H9 (cell line): ENCODE measurements around the gene TFPI. TPM values are rescaled to one million over a fixed set of nuclear protein-coding genes. Genes with fewer than 3 reads are reported as not detected.

Experiments used
- DNase-seq: peaks from one replicate; pipeline ENCODE4 v3.0.0-alpha.2; 2017
- H2AFZ ChIP-seq: one replicate; pipeline ENCODE4 v1.6.1; 2013; ENCODE audit warnings: mild to moderate bottlenecking, low read length, control low read depth, moderate library complexity
- H2AK5ac ChIP-seq: 2 replicates; pipeline ENCODE4 v1.6.1; 2013; ENCODE audit warnings: low read length, control low read depth, mixed read lengths; ENCODE audit not compliant: insufficient read length
- H2BK120ac ChIP-seq: one replicate; pipeline ENCODE4 v1.6.1; 2013; ENCODE audit warnings: low read depth, mild to moderate bottlenecking, low read length, control low read depth, inconsistent platforms; ENCODE audit not compliant: poor library complexity, severe bottlenecking
- H2BK12ac ChIP-seq: 2 replicates; pipeline ENCODE4 v1.6.1; 2013; ENCODE audit warnings: low read length, control low read depth, mixed read lengths, low read depth; ENCODE audit not compliant: insufficient read length
- H2BK15ac ChIP-seq: 2 replicates; pipeline ENCODE4 v1.6.1; 2013; ENCODE audit warnings: low read depth, low read length, control low read depth
- H2BK20ac ChIP-seq: one replicate; pipeline ENCODE4 v1.6.1; 2013; ENCODE audit warnings: low read depth, mild to moderate bottlenecking, low read length, control low read depth, inconsistent platforms; ENCODE audit not compliant: poor library complexity, severe bottlenecking
- H2BK5ac ChIP-seq: 2 replicates; pipeline ENCODE4 v1.6.1; 2013; ENCODE audit warnings: low read length, control low read depth, mixed read lengths; ENCODE audit not compliant: insufficient read length
- H3K14ac ChIP-seq: 2 replicates; pipeline ENCODE4 v1.6.1; 2013; ENCODE audit warnings: low read length, control low read depth; ENCODE audit not compliant: insufficient read depth
- H3K18ac ChIP-seq: 2 replicates; pipeline ENCODE4 v1.6.1; 2013; ENCODE audit warnings: low read depth, mild to moderate bottlenecking, mixed read lengths, low read length, control low read depth; ENCODE audit not compliant: insufficient read length
- H3K23ac ChIP-seq: 2 replicates; pipeline ENCODE4 v1.6.1; 2013; ENCODE audit warnings: low read length, control low read depth, mixed read lengths, low read depth; ENCODE audit not compliant: insufficient read length
- H3K23me2 ChIP-seq: 2 replicates; pipeline ENCODE4 v1.6.1; 2013; ENCODE audit warnings: low read depth, mild to moderate bottlenecking, mixed read lengths, low read length, control low read depth; ENCODE audit not compliant: insufficient read length, poor library complexity, severe bottlenecking
- H3K27ac ChIP-seq: 2 replicates; pipeline ENCODE4 v1.5.1; 2013; ENCODE audit warnings: low read length, control low read depth, mixed read lengths, low read depth; ENCODE audit not compliant: insufficient read length
- H3K27me3 ChIP-seq: 2 replicates; pipeline ENCODE4 v1.6.1; 2013; ENCODE audit warnings: low read length, control low read depth, inconsistent platforms; ENCODE audit not compliant: insufficient read depth
- H3K4ac ChIP-seq: 2 replicates; pipeline ENCODE4 v1.6.1; 2013; ENCODE audit warnings: low read depth, mild to moderate bottlenecking, control low read depth, inconsistent platforms, low read length, moderate library complexity
- H3K4me1 ChIP-seq: 2 replicates; pipeline ENCODE4 v1.6.1; 2013; ENCODE audit warnings: low read length, control low read depth, inconsistent platforms; ENCODE audit not compliant: insufficient read depth
- H3K4me2 ChIP-seq: 2 replicates; pipeline ENCODE4 v1.6.1; 2013; ENCODE audit warnings: low read length, control low read depth, mixed read lengths; ENCODE audit not compliant: insufficient read length, insufficient read depth
- H3K56ac ChIP-seq: 2 replicates; pipeline ENCODE4 v1.6.1; 2013; ENCODE audit warnings: low read depth, mild to moderate bottlenecking, mixed read lengths, low read length, control low read depth; ENCODE audit not compliant: insufficient read length
- H3K79me1 ChIP-seq: 2 replicates; pipeline ENCODE4 v1.6.1; 2013; ENCODE audit warnings: low read depth, mild to moderate bottlenecking, moderate library complexity, low read length, control low read depth, inconsistent platforms; ENCODE audit not compliant: insufficient read depth, poor library complexity, severe bottlenecking
- H3K79me2 ChIP-seq: 2 replicates; pipeline ENCODE4 v1.6.1; 2013; ENCODE audit warnings: low read length, control low read depth, inconsistent platforms; ENCODE audit not compliant: insufficient read depth
- H3K9ac ChIP-seq: 2 replicates; pipeline ENCODE4 v1.6.1; 2013; ENCODE audit warnings: low read length, control low read depth, mixed read lengths; ENCODE audit not compliant: insufficient read length; ENCODE audit errors: extremely low read depth
- H3K9me3 ChIP-seq: one replicate; pipeline ENCODE4 v1.6.1; 2013; ENCODE audit warnings: low read depth, low read length, inconsistent platforms; ENCODE audit not compliant: control insufficient read depth
- H3T11ph ChIP-seq: one replicate; pipeline ENCODE4 v1.6.1; 2013; ENCODE audit warnings: mild to moderate bottlenecking, low read length, control low read depth, inconsistent platforms
- H4K20me1 ChIP-seq: one replicate; pipeline ENCODE4 v1.6.1; 2013; ENCODE audit not compliant: control insufficient read depth, insufficient read length, insufficient read depth
- H4K5ac ChIP-seq: 2 replicates; pipeline ENCODE4 v1.6.1; 2013; ENCODE audit warnings: low read depth, mild to moderate bottlenecking, mixed read lengths, low read length, control low read depth; ENCODE audit not compliant: insufficient read length
- H4K8ac ChIP-seq: replicated peaks from 2 replicates; pipeline ENCODE4 v1.6.1; 2013; ENCODE audit warnings: low read length, control low read depth, mixed read lengths, low read depth; ENCODE audit not compliant: insufficient read length
- H4K91ac ChIP-seq: 2 replicates; pipeline ENCODE4 v1.6.1; 2013; ENCODE audit warnings: low read depth, mild to moderate bottlenecking, moderate library complexity, mixed read lengths, low read length, control low read depth; ENCODE audit not compliant: insufficient read length
- H3K27ac Mint-ChIP-seq, 3 experiments: 2 replicates in 2 of 3; 3 replicates in 1 of 3; pipeline ENCODE4 v1.8.0; 2020 to 2021; ENCODE audit warnings: mixed read lengths in 3 of 3, mild to moderate bottlenecking in 1 of 3, moderate library complexity in 1 of 3
- H3K27me3 Mint-ChIP-seq: 2 replicates; pipeline ENCODE4 v1.8.0; 2021; ENCODE audit warnings: low read depth, mild to moderate bottlenecking, moderate library complexity, mixed read lengths
- H3K36me3 Mint-ChIP-seq, 3 experiments: 2 replicates in 2 of 3; 3 replicates in 1 of 3; pipeline ENCODE4 v1.8.0; 2020 to 2021; ENCODE audit warnings: low read depth in 3 of 3, mixed read lengths in 3 of 3; ENCODE audit not compliant: insufficient read depth in 1 of 3
- H3K4me1 Mint-ChIP-seq, 2 experiments: 2 replicates each; pipeline ENCODE4 v1.8.0; 2020; ENCODE audit warnings: mixed read lengths in 2 of 2
- H3K4me3 Mint-ChIP-seq, 2 experiments: 2 replicates in 1 of 2; 3 replicates in 1 of 2; pipeline ENCODE4 v1.8.0; 2020 to 2021; ENCODE audit warnings: mild to moderate bottlenecking in 2 of 2, mixed read lengths in 2 of 2, moderate library complexity in 1 of 2
- H3K9me3 Mint-ChIP-seq, 2 experiments: 2 replicates in 1 of 2; 3 replicates in 1 of 2; pipeline ENCODE4 v1.8.0; 2020; ENCODE audit warnings: mild to moderate bottlenecking in 2 of 2, mixed read lengths in 2 of 2, moderate library complexity in 1 of 2
- CTCF ChIP-seq: fragments of 200-600 bp; sonication (generic); conservative IDR thresholded peaks from 3 replicates; pipeline ENCODE4 v1.8.0; 2021; ENCODE audit warnings: antibody characterized with exemption, mild to moderate bottlenecking
- total RNA-seq: library from RNA; stranded (reverse); gene quantifications from 2 replicates; pipeline ENCODE4 v1.2.1, GENCODE V29; 2021

TFPI gene
- total RNA-seq, 1 experiment from 2014 or later, result 5.8 TPM

DNA sequence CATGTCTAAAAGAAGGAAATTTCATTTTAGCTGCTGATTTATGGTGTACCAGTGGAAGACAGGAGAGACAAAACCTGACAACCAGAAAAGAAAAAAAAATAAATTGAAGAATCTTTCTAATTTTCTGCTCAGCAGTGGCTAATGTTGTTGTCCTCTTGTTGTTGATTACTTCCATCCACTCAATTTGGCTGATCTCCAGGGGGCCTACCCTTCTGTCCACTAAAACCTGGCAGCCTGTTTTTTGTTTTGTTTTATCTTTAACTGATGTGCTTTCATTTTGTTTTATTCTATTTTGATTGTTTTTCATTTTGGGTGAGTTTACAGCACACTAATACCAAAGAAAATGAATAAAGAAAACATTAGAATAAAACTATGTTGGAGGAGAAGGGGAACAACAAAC lies 27.4 kb downstream of the TFPI start:
- H3T11ph ChIP-seq, result no peak overlapping the region
- Mint-ChIP-seq H3K27me3 (no peaks in the 10 kb centered on the region), H3K27ac (peak overlapping the region; percentile 61 to 98 (median 74); a peak in 5 of 7 replicates), H3K4me3 (no peak overlapping the region), H3K4me1 (peaks cover 17 to 20% of the 10 kb centered on the region in 2 experiments), H3K9me3 (no peaks in the 10 kb centered on the region), H3K36me3 (no peaks in the 10 kb centered on the region)
- no peak overlapping the region for H2BK120ac ChIP-seq
- no peaks in the 10 kb centered on the region for H3K27me3 ChIP-seq
- H3K14ac ChIP-seq, result no peak overlapping the region
- H4K5ac ChIP-seq, result no peak overlapping the region
- TF ChIP-seq CTCF, result no peak
- no peak overlapping the region for H3K23ac ChIP-seq
- H3K56ac ChIP-seq, result no peak overlapping the region
- H2BK20ac ChIP-seq, result no peak overlapping the region
- no peak overlapping the region for H2BK12ac ChIP-seq
- no peak overlapping the region for H4K91ac ChIP-seq
- no peaks in the 10 kb centered on the region for H3K79me2 ChIP-seq
- H3K4ac ChIP-seq, result no peak overlapping the region
- no peak overlapping the region for H3K9ac ChIP-seq
- H4K20me1 ChIP-seq, result no peaks in the 10 kb centered on the region
- no peak overlapping the region for H3K4me2 ChIP-seq
- H3K23me2 ChIP-seq, result no peaks in the 10 kb centered on the region
- no peaks in the 10 kb centered on the region; the same call in 1 of the 2 replicates for H3K4me1 ChIP-seq
- H2AK5ac ChIP-seq, result no peak overlapping the region
- H3K18ac ChIP-seq, result no peak overlapping the region
- no peak for DNase-seq
- H3K79me1 ChIP-seq, result no peaks in the 10 kb centered on the region
- no peak overlapping the region for H2BK5ac ChIP-seq
- no peak overlapping the region for H3K27ac ChIP-seq
- no peak overlapping the region for H2BK15ac ChIP-seq
- H2AFZ ChIP-seq, result no peak overlapping the region
- H3K9me3 ChIP-seq, result no peaks in the 10 kb centered on the region
- no peak overlapping the region for H4K8ac ChIP-seq
